Caco-2 (cell line): ENCODE measurements around the gene KIDINS220. TPM values are rescaled to one million over a fixed set of nuclear protein-coding genes. Genes with fewer than 3 reads are reported as not detected.

Experiments used
- BruUV-seq: library from RNA; stranded (reverse); fragments of 400-500 nt; replicated peaks from 2 replicates; lab custom pipeline; 2021; lab: Mats Ljungman, UMichigan
- CTCF ChIA-PET: fragments of 300-600 bp; sonication (Branson Sonifier 250); formaldehyde crosslinking; loops from one replicate; lab custom pipeline; 2022; ENCODE audit warnings: antibody characterized with exemption; lab: Charles Lee
- POLR2A ChIA-PET: fragments of 300-600 bp; sonication (Branson Sonifier 250); formaldehyde crosslinking; loops from one replicate; lab custom pipeline; 2022; ENCODE audit warnings: antibody characterized with exemption; lab: Charles Lee
- DNase-seq, 2 experiments: peaks; one replicate each; pipeline versions ENCODE4 v3.0.0 to v3.0.0-alpha.2; 2020 to 2022
- H3K27me3 ChIP-seq: replicated peaks from 2 replicates; pipeline ENCODE4 v1.6.0; 2011; ENCODE audit warnings: low read length; ENCODE audit not compliant: control insufficient read depth, insufficient read depth
- H3K36me3 ChIP-seq: 2 replicates; pipeline ENCODE4 v1.5.1; 2011; ENCODE audit warnings: low read length; ENCODE audit not compliant: control insufficient read depth, insufficient read depth
- H3K4me1 ChIP-seq: fragments of 250-450 bp; sonication (Bioruptor Pico); 2 replicates; pipeline ENCODE4 v1.5.1; 2020; ENCODE audit warnings: mild to moderate bottlenecking
- H3K4me3 ChIP-seq: 2 replicates; pipeline ENCODE4 v1.5.1; 2011; ENCODE audit warnings: low read depth, mild to moderate bottlenecking, control low read depth, low read length
- H3K9me3 ChIP-seq: fragments of 250-450 bp; sonication (Bioruptor Pico); 2 replicates; pipeline ENCODE4 v1.5.1; 2020; ENCODE audit warnings: mild to moderate bottlenecking, moderate library complexity
- H3K27ac Mint-ChIP-seq: one replicate; pipeline ENCODE4 v1.8.0; 2022; ENCODE audit warnings: mixed read lengths; ENCODE audit not compliant: unreplicated experiment
- H3K27me3 Mint-ChIP-seq: one replicate; pipeline ENCODE4 v1.8.0; 2022; ENCODE audit warnings: mixed read lengths; ENCODE audit not compliant: insufficient read depth, unreplicated experiment
- H3K36me3 Mint-ChIP-seq: one replicate; pipeline ENCODE4 v1.8.0; 2022; ENCODE audit warnings: mild to moderate bottlenecking, mixed read lengths; ENCODE audit not compliant: insufficient read depth, unreplicated experiment
- H3K4me1 Mint-ChIP-seq: one replicate; pipeline ENCODE4 v1.8.0; 2022; ENCODE audit warnings: low read depth, mixed read lengths; ENCODE audit not compliant: unreplicated experiment
- H3K4me3 Mint-ChIP-seq: one replicate; pipeline ENCODE4 v1.8.0; 2022; ENCODE audit warnings: mild to moderate bottlenecking, moderate library complexity, mixed read lengths; ENCODE audit not compliant: unreplicated experiment
- H3K9me3 Mint-ChIP-seq: one replicate; pipeline ENCODE4 v1.8.0; 2022; ENCODE audit warnings: mixed read lengths; ENCODE audit not compliant: unreplicated experiment
- intact Hi-C: fragments of 100-400 bp; cut with micrococcal nuclease; formaldehyde crosslinking; loops from one replicate; pipeline ENCODE4 v1.10.0; 2022; ENCODE audit not compliant: unreplicated experiment
- total RNA-seq: library from RNA; stranded (reverse); gene quantifications from 2 replicates; pipeline ENCODE4 v1.2.3, GENCODE V29; 2022
- TF ChIP-seq, protein P1 (sequence below), 2 experiments: fragments of 200-600 bp in 1 of 2; IDR thresholded peaks; 1 replicate in 1 of 2; 2 replicates in 1 of 2; pipeline versions ENCODE4 v1.5.1 to v1.8.0; 2011 to 2022; ENCODE audit warnings: antibody characterized with exemption in 1 of 2, control low read depth in 1 of 2, inconsistent platforms in 1 of 2, low read depth in 1 of 2, low read length in 1 of 2, mild to moderate bottlenecking in 1 of 2, moderate library complexity in 1 of 2; ENCODE audit not compliant: insufficient read depth in 1 of 2, severe bottlenecking in 1 of 2, unreplicated experiment in 1 of 2

Gene KIDINS220
- total RNA-seq, 1 experiment from 2014 or later = 32.8 TPM

DNA sequence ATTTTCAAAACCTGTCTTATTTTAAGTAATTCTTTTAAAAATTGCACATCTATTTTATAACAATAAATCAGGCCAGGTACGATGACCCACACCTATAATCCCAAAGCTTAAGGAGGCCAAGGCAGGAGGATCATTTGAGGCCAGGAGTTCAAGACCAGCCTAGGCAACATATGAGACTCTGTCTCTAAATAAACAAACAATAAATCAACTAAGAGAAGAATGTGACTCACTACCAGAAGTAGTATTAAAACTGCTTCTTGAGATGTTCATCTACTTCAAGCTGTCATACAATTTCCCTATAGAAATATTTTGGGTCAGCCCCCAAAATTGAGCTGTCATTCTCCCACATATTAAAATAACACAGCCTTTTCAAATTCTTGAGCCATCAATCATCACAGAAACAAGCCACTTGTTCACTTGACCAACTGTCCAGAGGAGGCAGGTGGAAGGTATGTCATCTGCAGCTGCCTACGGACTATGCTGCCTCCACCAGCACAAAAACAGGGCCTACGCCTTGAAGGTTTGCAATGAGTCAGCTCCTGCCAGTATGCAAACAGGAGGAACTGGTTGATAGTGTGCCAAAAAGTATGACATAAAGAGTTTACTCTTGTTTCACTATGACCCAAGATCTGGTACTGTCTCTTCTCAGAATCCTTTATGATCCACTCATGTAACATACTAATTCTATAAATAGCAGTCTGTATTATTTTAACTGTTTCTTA is 33.6 kb downstream of the KIDINS220 start:
- TF ChIP-seq, protein P1, sequence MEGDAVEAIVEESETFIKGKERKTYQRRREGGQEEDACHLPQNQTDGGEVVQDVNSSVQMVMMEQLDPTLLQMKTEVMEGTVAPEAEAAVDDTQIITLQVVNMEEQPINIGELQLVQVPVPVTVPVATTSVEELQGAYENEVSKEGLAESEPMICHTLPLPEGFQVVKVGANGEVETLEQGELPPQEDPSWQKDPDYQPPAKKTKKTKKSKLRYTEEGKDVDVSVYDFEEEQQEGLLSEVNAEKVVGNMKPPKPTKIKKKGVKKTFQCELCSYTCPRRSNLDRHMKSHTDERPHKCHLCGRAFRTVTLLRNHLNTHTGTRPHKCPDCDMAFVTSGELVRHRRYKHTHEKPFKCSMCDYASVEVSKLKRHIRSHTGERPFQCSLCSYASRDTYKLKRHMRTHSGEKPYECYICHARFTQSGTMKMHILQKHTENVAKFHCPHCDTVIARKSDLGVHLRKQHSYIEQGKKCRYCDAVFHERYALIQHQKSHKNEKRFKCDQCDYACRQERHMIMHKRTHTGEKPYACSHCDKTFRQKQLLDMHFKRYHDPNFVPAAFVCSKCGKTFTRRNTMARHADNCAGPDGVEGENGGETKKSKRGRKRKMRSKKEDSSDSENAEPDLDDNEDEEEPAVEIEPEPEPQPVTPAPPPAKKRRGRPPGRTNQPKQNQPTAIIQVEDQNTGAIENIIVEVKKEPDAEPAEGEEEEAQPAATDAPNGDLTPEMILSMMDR (IDR thresholded peaks at IDR 0.05; ENCODE audit: insufficient read depth in 1 of 2, low read depth in 1 of 2, low read length in 1 of 2, severe bottlenecking in 1 of 2, unreplicated experiment in 1 of 2) = peak in 1 of 2 experiments; percentile 2
- H3K36me3 Mint-ChIP-seq = peaks cover 6% of the 10 kb centered on the region

DNA sequence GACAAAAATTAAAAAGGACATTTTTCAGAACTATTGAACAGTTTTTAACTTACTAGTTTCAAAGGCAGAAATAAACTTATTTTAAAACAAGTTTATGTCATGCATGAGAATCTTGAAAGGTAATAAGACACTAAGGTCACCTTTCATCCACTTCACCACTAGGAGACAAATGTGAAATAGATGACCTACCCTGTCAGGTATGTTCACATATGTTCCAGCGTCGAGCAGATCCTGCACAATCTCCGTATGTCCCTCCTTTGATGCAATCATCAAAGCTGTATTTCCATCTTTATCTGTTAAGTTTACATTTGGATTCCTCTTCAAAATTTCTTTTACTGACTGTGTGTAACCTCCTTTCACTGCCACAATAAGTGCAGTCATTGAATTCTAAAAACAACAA is 34.7 kb downstream of the KIDINS220 start:
- TF ChIP-seq, protein P1 (IDR thresholded peaks at IDR 0.05; ENCODE audit: insufficient read depth in 1 of 2, low read depth in 1 of 2, low read length in 1 of 2, severe bottlenecking in 1 of 2, unreplicated experiment in 1 of 2) = no peak
- Histone ChIP-seq H3K36me3 (no peaks in the 10 kb centered on the region; the same call in none of the 2 replicates), H3K4me1 (no peaks in the 10 kb centered on the region), H3K9me3 (no peaks in the 10 kb centered on the region), H3K4me3 (no peak overlapping the region), H3K27me3 (no peaks in the 10 kb centered on the region)
- H3K4me3 Mint-ChIP-seq = no peak overlapping the region
- H3K9me3 Mint-ChIP-seq = no peaks in the 10 kb centered on the region
- H3K27me3 Mint-ChIP-seq = no peaks in the 10 kb centered on the region
- POLR2A ChIA-PET = no interaction called here
- BruUV-seq = no TSS peak
- DNase-seq = no peak
- H3K27ac Mint-ChIP-seq = no peak overlapping the region
- intact Hi-C loops = no loop called here
- CTCF ChIA-PET = no interaction called here
- H3K4me1 Mint-ChIP-seq = peaks cover 6% of the 10 kb centered on the region
- no peaks in the 10 kb centered on the region for H3K36me3 Mint-ChIP-seq

More for the DNA sequence above, 33.6 kb downstream of the KIDINS220 start:
- no peaks in the 10 kb centered on the region for H3K9me3 Mint-ChIP-seq
- H3K36me3 ChIP-seq = no peaks in the 10 kb centered on the region; the same call in 1 of the 2 replicates
- intact Hi-C loops = no loop called here
- no peak overlapping the region for H3K27ac Mint-ChIP-seq
- peaks cover 6% of the 10 kb centered on the region for H3K4me1 Mint-ChIP-seq
- DNase-seq = peak; percentile 63 to 67
- no peaks in the 10 kb centered on the region for H3K27me3 ChIP-seq
- BruUV-seq = no TSS peak
- no peak overlapping the region for H3K4me3 ChIP-seq
- POLR2A ChIA-PET = no interaction called here
- no peaks in the 10 kb centered on the region for H3K4me1 ChIP-seq
- no peak overlapping the region for H3K4me3 Mint-ChIP-seq
- CTCF ChIA-PET = no interaction called here
- H3K9me3 ChIP-seq = no peaks in the 10 kb centered on the region
- no peaks in the 10 kb centered on the region for H3K27me3 Mint-ChIP-seq

DNA sequence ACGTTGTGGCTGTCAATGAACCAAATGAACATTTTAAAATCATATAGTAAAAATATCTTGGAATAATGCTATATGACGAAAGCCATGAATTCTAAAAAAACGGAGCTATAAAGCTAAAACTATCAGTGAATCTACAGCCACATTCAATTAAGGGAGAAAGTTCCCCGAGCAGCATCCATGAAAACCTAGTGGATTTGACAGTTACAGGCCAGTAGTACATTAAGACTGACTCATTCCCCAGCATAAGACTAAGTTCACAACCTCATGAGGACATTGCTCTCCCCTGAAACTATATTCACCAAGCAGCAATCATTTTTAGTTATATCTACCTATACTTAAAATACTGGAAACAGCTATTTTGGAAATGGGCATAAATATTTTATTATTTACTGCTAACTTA is 36.6 kb downstream of the KIDINS220 start:
- BruUV-seq = no TSS peak
- Histone ChIP-seq H3K27me3 (no peaks in the 10 kb centered on the region), H3K36me3 (no peaks in the 10 kb centered on the region; the same call in none of the 2 replicates), H3K4me1 (no peaks in the 10 kb centered on the region), H3K4me3 (no peak overlapping the region), H3K9me3 (no peaks in the 10 kb centered on the region)
- Mint-ChIP-seq H3K4me1 (peaks cover 6% of the 10 kb centered on the region), H3K27me3 (no peaks in the 10 kb centered on the region), H3K4me3 (no peak overlapping the region), H3K9me3 (no peaks in the 10 kb centered on the region), H3K27ac (no peak overlapping the region), H3K36me3 (peaks cover 8% of the 10 kb centered on the region)
- CTCF ChIA-PET = no interaction called here
- intact Hi-C loops = no loop called here
- POLR2A ChIA-PET = no interaction called here
- TF ChIP-seq, protein P1 (IDR thresholded peaks at IDR 0.05; ENCODE audit: insufficient read depth in 1 of 2, low read depth in 1 of 2, low read length in 1 of 2, severe bottlenecking in 1 of 2, unreplicated experiment in 1 of 2) = no peak
- no peak for DNase-seq
